Progenitor cell of endocrine pancreas (in vitro differentiated cells): Measurements from ENCODE around the gene CALHM2. TPM values are rescaled to one million over a fixed set of nuclear protein-coding genes. Genes with fewer than 3 reads are reported as not detected.

Source experiments
- DNase-seq: peaks from one replicate; pipeline ENCODE4 v3.0.0; 2021; ENCODE audit warnings: low spot score; ENCODE audit not compliant: unreplicated experiment
- H3K27ac Mint-ChIP-seq: 2 replicates; pipeline ENCODE4 v1.8.0; 2021; ENCODE audit warnings: mild to moderate bottlenecking, moderate library complexity, mixed read lengths
- H3K27me3 Mint-ChIP-seq: 2 replicates; pipeline ENCODE4 v1.8.0; 2021; ENCODE audit warnings: mixed read lengths
- H3K36me3 Mint-ChIP-seq: 2 replicates; pipeline ENCODE4 v1.8.0; 2022; ENCODE audit warnings: mixed read lengths; ENCODE audit not compliant: insufficient read depth
- H3K4me1 Mint-ChIP-seq: 2 replicates; pipeline ENCODE4 v1.8.0; 2021; ENCODE audit warnings: low read depth, mixed read lengths
- H3K4me3 Mint-ChIP-seq: 2 replicates; pipeline ENCODE4 v1.8.0; 2021; ENCODE audit warnings: low read depth, mild to moderate bottlenecking, moderate library complexity, mixed read lengths
- H3K9me3 Mint-ChIP-seq: 2 replicates; pipeline ENCODE4 v1.8.0; 2021; ENCODE audit warnings: low read depth, mixed read lengths
- total RNA-seq: library from RNA; stranded (reverse); gene quantifications from 2 replicates; pipeline ENCODE4 v1.2.1, GENCODE V29; 2021
- TF ChIP-seq, protein P1 (sequence below): fragments of 200-600 bp; sonication (generic); IDR thresholded peaks from one replicate; pipeline ENCODE4 v1.5.0; 2021; ENCODE audit warnings: antibody characterized with exemption, mild to moderate bottlenecking; ENCODE audit not compliant: unreplicated experiment

CALHM2 gene
- total RNA-seq, 1 donor from 2014 or later, result 0.69 TPM

DNA sequence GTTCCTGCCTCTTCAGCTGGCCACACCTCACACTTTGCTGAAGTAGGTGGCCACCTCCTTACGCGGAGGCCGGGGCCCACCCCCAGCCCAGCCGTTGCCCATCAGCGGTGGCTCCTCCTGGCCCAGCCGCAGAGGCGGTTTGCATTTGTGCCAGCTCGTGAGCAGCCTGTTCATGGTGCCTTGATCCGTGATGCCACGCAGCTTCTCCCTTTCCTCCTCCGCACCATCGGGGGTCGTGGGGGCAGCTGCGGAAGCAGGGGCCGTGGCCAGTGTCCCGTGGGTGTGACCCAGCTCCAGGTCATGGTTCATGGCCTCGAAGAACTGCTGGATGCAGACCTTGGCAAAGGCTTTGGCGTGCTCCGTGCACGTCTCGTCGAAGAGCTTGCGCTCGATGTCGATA is 3.1 kb upstream of the CALHM2 start:
- DNase-seq, result no peak
- Mint-ChIP-seq H3K27me3 (no peaks in the 10 kb centered on the region), H3K27ac (no peak overlapping the region), H3K4me3 (no peak overlapping the region), H3K9me3 (no peaks in the 10 kb centered on the region), H3K36me3 (no peaks in the 10 kb centered on the region), H3K4me1 (no peaks in the 10 kb centered on the region)
- TF ChIP-seq, protein P1, sequence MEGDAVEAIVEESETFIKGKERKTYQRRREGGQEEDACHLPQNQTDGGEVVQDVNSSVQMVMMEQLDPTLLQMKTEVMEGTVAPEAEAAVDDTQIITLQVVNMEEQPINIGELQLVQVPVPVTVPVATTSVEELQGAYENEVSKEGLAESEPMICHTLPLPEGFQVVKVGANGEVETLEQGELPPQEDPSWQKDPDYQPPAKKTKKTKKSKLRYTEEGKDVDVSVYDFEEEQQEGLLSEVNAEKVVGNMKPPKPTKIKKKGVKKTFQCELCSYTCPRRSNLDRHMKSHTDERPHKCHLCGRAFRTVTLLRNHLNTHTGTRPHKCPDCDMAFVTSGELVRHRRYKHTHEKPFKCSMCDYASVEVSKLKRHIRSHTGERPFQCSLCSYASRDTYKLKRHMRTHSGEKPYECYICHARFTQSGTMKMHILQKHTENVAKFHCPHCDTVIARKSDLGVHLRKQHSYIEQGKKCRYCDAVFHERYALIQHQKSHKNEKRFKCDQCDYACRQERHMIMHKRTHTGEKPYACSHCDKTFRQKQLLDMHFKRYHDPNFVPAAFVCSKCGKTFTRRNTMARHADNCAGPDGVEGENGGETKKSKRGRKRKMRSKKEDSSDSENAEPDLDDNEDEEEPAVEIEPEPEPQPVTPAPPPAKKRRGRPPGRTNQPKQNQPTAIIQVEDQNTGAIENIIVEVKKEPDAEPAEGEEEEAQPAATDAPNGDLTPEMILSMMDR, result no peak

DNA sequence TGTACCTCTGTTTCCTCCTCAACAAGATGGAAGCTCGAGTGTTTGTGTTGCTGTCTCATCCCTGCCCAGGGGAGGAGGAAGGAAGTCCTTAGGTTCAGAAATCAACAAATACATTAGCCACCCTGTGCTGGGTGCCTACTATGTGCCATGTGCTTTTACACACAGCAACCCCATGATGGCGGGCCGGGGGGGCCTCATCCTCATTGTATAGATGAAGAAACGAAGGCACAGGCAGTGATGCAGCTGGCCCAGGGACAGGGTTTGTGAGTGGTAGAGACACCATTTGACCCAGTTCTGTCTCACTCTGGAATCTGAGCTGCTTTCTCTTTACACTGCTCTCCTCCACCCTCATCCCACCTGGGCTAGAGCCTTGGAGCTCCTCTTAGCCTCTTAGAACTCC is 1.9 kb upstream of the CALHM2 start:
- H3K36me3 Mint-ChIP-seq, result peaks cover 2% of the 10 kb centered on the region
- no peak overlapping the region for H3K4me3 Mint-ChIP-seq
- no peak overlapping the region for H3K27ac Mint-ChIP-seq
- DNase-seq, result no peak
- H3K4me1 Mint-ChIP-seq, result no peaks in the 10 kb centered on the region
- TF ChIP-seq, protein P1, result no peak
- no peaks in the 10 kb centered on the region for H3K27me3 Mint-ChIP-seq
- no peaks in the 10 kb centered on the region for H3K9me3 Mint-ChIP-seq

DNA sequence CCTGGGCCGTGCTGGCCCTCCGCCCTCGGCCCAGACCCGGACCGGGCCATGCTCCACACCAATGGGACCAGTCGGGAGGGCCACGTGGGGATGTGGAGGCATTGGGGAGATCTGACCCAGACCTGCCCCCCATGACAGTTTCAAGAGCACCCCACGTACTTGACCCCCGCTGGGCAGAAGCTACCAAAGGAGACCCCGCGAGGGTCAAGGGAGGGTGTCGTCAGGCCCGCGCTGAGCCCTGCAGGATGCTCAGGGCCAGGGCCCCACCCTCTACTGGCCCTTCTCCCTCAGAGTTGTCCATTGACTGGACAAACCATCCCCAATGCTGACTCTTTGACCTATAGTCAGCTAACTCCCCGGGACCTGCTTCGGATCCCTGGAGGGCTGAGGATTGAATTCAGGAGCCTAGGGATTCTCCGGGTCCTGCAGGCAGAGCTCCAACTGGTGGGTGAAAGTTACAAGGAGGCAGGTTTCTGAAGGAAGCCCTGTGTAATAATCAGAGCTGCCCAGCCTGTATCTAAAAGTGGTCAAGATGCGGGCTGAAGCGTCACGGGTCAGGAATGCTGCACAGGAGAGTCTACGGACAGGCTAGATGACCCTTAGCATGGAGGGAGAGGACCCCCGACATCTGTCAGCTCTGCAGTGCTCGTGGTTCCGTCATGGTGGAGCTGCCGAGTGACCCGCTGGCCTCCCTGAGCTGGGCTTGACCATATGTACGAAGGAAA is 498 bp upstream of the CALHM2 start:
- TF ChIP-seq, protein P1, result no peak
- H3K36me3 Mint-ChIP-seq, result peaks cover 5% of the 10 kb centered on the region
- no peak overlapping the region for H3K27ac Mint-ChIP-seq
- no peaks in the 10 kb centered on the region for H3K4me1 Mint-ChIP-seq
- DNase-seq, result no peak
- H3K27me3 Mint-ChIP-seq, result no peaks in the 10 kb centered on the region
- H3K9me3 Mint-ChIP-seq, result no peaks in the 10 kb centered on the region
- no peak overlapping the region for H3K4me3 Mint-ChIP-seq

DNA sequence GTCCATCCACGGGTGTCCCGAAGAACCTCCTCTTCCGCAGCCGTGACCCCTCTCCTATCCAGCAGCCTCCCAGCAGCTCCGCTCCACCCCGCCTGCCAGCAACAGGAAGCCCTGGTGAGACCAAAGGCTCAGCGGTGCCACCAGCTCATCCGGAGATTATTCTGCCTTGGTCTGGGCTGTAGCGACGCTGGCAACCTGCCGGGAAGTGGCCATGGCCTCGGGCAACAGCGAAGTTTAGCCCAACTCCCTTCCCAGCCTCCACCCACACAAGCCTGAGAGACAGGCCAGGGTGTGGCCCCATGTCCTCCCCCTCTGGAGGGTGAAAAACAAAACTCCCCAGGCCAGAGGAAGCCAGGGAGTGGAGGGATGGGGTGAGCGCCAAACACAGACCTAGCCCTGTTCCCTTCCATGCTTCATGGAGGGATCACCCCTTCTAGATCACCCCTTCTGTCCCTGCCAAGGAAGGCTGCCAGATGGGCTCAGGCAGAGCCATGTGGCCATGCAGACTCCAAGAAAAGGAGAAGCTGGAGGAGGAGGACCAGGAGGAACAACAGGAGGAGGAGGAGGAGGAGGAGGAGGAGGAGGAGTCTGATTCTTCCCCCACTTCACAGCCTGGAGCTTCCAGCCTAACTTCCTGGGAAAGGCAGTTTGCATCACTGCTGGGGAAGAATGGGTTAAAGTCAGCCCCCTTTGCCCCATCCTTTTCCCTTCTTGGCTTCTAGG is 918 bp downstream of the CALHM2 start:
- no peaks in the 10 kb centered on the region for H3K27me3 Mint-ChIP-seq
- no peak overlapping the region for H3K27ac Mint-ChIP-seq
- no peak for DNase-seq
- no peaks in the 10 kb centered on the region for H3K9me3 Mint-ChIP-seq
- peaks cover 8% of the 10 kb centered on the region for H3K36me3 Mint-ChIP-seq
- TF ChIP-seq, protein P1, result no peak
- H3K4me3 Mint-ChIP-seq, result no peak overlapping the region
- no peaks in the 10 kb centered on the region for H3K4me1 Mint-ChIP-seq

DNA sequence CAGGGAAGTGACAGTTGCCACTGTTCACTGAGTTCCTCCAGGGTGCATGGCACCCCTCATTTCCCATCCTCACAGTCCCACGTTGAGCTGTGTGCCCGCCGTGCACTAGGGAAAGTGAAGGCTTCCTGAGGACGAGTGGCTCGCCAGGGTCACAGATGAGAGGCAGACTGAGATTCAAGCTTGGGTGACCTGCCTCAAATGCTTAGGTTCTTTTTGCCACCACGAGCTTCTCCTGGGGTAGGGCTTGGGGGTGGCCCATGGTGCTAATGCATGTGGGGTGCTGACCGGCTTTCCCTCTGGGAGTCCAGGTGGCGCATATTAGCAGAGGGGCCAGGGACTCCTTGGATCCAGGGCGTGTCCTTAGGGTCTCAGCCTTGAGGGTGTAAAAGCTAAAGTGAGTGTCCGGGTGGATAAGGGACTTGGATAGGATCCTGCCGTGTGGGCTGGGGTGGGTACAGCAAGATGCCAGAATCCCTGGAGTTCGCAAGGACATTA is 1.9 kb downstream of the CALHM2 start:
- no peak overlapping the region for H3K27ac Mint-ChIP-seq
- no peaks in the 10 kb centered on the region for H3K9me3 Mint-ChIP-seq
- no peak overlapping the region for H3K4me3 Mint-ChIP-seq
- DNase-seq, result no peak
- no peaks in the 10 kb centered on the region for H3K4me1 Mint-ChIP-seq
- no peaks in the 10 kb centered on the region for H3K27me3 Mint-ChIP-seq
- TF ChIP-seq, protein P1, result no peak
- peaks cover 8% of the 10 kb centered on the region for H3K36me3 Mint-ChIP-seq
